GDM1 (cell line): ENCODE measurements around the gene TMEM145.
"Not testable (repeated sequence)": the region's sequence is repeated elsewhere in the genome, so short reads cannot be mapped to it uniquely, and the experiment has no call there.

Source experiments
- DNase-seq: peaks from one replicate; lab custom pipeline; 2025; lab: John Stamatoyannopoulos, UW

Gene TMEM145

GRCh38 chr19:42313840-42314755, 989 bp downstream of the TMEM145 start:
- DNase-seq = no peak

- DNase-seq = no peak
These were observed 1.9 kb downstream of the TMEM145 start for GRCh38 chr19:42315024-42315423.

GRCh38 chr19:42316223-42317211, 3.4 kb downstream of the TMEM145 start:
- no peak for DNase-seq

GRCh38 chr19:42317535-42317934, 4.4 kb downstream of the TMEM145 start:
- DNase-seq = no peak

GRCh38 chr19:42322305-42322704, 9.2 kb downstream of the TMEM145 start:
- DNase-seq = no peak

GRCh38 chr19:42323473-42323851, 10.4 kb downstream of the TMEM145 start:
- no peak for DNase-seq

GRCh38 chr19:42323852-42324654, 10.9 kb downstream of the TMEM145 start:
- DNase-seq = no peak

- no peak for DNase-seq
These were observed 11.7 kb downstream of the TMEM145 start for GRCh38 chr19:42324655-42325307.

- peak; percentile 98 for DNase-seq
These were observed 12.3 kb downstream of the TMEM145 start, which contains the start of gene MEGF8 for GRCh38 chr19:42325308-42325895. Gene MEGF8 (plus strand): TSS chr19:42325635. CDS start chr19:42326244, 609 bp downstream.

GRCh38 chr19:42325896-42326771, 13.0 kb downstream of the TMEM145 start:
- no peak for DNase-seq

GRCh38 chr19:42326969-42327368, 13.9 kb downstream of the TMEM145 start:
- no peak for DNase-seq

- no peak for DNase-seq
These were observed 14.3 kb downstream of the TMEM145 start for GRCh38 chr19:42327381-42327780.

GRCh38 chr19:42328106-42328505, 15.0 kb downstream of the TMEM145 start:
- DNase-seq = no peak

GRCh38 chr19:42328854-42329253, 15.7 kb downstream of the TMEM145 start:
- no peak for DNase-seq

- no peak for DNase-seq
These were observed 17.2 kb downstream of the TMEM145 start for GRCh38 chr19:42330241-42330711.

GRCh38 chr19:42331333-42331732, 18.2 kb downstream of the TMEM145 start:
- DNase-seq = not testable (repeated sequence)

GRCh38 chr19:42332059-42332458, 18.9 kb downstream of the TMEM145 start:
- no peak for DNase-seq

GRCh38 chr19:42333018-42333417, 19.9 kb downstream of the TMEM145 start:
- DNase-seq = no peak

GRCh38 chr19:42333975-42334696, 21.0 kb downstream of the TMEM145 start:
- no peak for DNase-seq
